K562 (cell line): ENCODE measurements around the gene GUCY2F. TPM values are rescaled to one million over a fixed set of nuclear protein-coding genes. Genes with fewer than 3 reads are reported as not detected.

Experiments
- CHCHD3 ChIP-seq: fragments of 250-450 bp; sonication (Bioruptor Pico); IDR thresholded peaks from 2 replicates; pipeline ENCODE4 v2.1.2; 2022; ENCODE audit warnings: mild to moderate bottlenecking
- MGA ChIP-seq: fragments of 450-650 bp; IDR thresholded peaks from 2 replicates; pipeline ENCODE4 v1.6.1; 2016; ENCODE audit warnings: mild to moderate bottlenecking, moderate library complexity
- OTX1 ChIP-seq: fragments of 450-650 bp; formaldehyde crosslinking; IDR thresholded peaks from 2 replicates; pipeline ENCODE4 v1.4.0; 2022; ENCODE audit warnings: mild to moderate bottlenecking
- PHF20 ChIP-seq: fragments of 450-650 bp; IDR thresholded peaks from 2 replicates; pipeline ENCODE4 v1.6.1; 2018; ENCODE audit not compliant: partially characterized antibody
- TFAP4 ChIP-seq: sonication (generic); formaldehyde crosslinking; IDR thresholded peaks from 2 replicates; pipeline ENCODE4 v1.8.0; 2022; ENCODE audit warnings: missing genetic modification reagents, mild to moderate bottlenecking, moderate library complexity, borderline replicate concordance
- TRIM24 ChIP-seq, 2 experiments: fragments of 450-650 bp; IDR thresholded peaks; 2 replicates each; pipeline ENCODE4 v1.6.1; 2016
- ZBTB9 ChIP-seq: fragments of 450-650 bp; formaldehyde crosslinking; IDR thresholded peaks from 2 replicates; pipeline ENCODE4 v1.4.0; 2020; ENCODE audit warnings: mild to moderate bottlenecking, moderate library complexity
- polyA plus RNA-seq, 8 experiments: library from polyadenylated mRNA; depleted of rRNA in 4 of 8; stranded (reverse) in 5 of 8; unstranded in 3 of 8; fragments of >200 nt; fragmentation: Nextera tagmentation in 2 of 8; fragmentation: Illumina TruSeq in 1 of 8; extraction: Ambion mirVana in 2 of 8; extraction: Trizol in 1 of 8; gene quantifications; 2 replicates each; pipeline versions ENCODE4 v1.2.1 to v1.2.3, GENCODE V29; 2011 to 2014; ENCODE audit warnings: inconsistent platforms in 1 of 8, missing spikeins in 1 of 8
- total RNA-seq, 7 experiments: library from RNA; depleted of rRNA in 6 of 7; stranded (reverse); fragments of >200 nt in 6 of 7; fragmentation: Illumina TruSeq in 2 of 7; extraction: Trizol in 2 of 7; gene quantifications; 2 replicates each; pipeline versions ENCODE4 v1.2.1 to v1.2.3, GENCODE V29; 2011 to 2021; ENCODE audit warnings: low replicate concordance in 1 of 7
- TF ChIP-seq, protein P1 (sequence below): IDR thresholded peaks from 2 replicates; pipeline ENCODE4 v1.6.1; 2011; ENCODE audit warnings: borderline replicate concordance, low read depth, mild to moderate bottlenecking, moderate library complexity, low read length; ENCODE audit not compliant: insufficient read depth, poor library complexity, severe bottlenecking

The GUCY2F gene
- total and polyA plus RNA-seq, 9 of the 15 experiments (the other 6 are each of a cell fraction or from before 2014, with no cell fraction given), result 0.01 to 0.06 (median 0.05) TPM; not detected in 6

GRCh38 chrX:109475174-109475891 lies 6.6 kb downstream of the GUCY2F start (continued):
- TF ChIP-seq OTX1 (CRISPR knock-in tag), result no peak
- TF ChIP-seq MGA, result peak; percentile 55
- TF ChIP-seq, protein P1, sequence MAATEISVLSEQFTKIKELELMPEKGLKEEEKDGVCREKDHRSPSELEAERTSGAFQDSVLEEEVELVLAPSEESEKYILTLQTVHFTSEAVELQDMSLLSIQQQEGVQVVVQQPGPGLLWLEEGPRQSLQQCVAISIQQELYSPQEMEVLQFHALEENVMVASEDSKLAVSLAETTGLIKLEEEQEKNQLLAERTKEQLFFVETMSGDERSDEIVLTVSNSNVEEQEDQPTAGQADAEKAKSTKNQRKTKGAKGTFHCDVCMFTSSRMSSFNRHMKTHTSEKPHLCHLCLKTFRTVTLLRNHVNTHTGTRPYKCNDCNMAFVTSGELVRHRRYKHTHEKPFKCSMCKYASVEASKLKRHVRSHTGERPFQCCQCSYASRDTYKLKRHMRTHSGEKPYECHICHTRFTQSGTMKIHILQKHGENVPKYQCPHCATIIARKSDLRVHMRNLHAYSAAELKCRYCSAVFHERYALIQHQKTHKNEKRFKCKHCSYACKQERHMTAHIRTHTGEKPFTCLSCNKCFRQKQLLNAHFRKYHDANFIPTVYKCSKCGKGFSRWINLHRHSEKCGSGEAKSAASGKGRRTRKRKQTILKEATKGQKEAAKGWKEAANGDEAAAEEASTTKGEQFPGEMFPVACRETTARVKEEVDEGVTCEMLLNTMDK, result peak; percentile 69
- TF ChIP-seq TRIM24 (IDR thresholded peaks at IDR 0.05), result no peak
- no peak for TF ChIP-seq ZBTB9 (CRISPR knock-in tag)
- no peak for TF ChIP-seq PHF20
- TF ChIP-seq CHCHD3, result no peak
- 0 out of 2 replicates have a peak, but pooled peaks have one; percentile 45 for TF ChIP-seq TFAP4 (CRISPR knock-in tag)
